ENCODE measurements around the gene MYO1C.

DNA sequence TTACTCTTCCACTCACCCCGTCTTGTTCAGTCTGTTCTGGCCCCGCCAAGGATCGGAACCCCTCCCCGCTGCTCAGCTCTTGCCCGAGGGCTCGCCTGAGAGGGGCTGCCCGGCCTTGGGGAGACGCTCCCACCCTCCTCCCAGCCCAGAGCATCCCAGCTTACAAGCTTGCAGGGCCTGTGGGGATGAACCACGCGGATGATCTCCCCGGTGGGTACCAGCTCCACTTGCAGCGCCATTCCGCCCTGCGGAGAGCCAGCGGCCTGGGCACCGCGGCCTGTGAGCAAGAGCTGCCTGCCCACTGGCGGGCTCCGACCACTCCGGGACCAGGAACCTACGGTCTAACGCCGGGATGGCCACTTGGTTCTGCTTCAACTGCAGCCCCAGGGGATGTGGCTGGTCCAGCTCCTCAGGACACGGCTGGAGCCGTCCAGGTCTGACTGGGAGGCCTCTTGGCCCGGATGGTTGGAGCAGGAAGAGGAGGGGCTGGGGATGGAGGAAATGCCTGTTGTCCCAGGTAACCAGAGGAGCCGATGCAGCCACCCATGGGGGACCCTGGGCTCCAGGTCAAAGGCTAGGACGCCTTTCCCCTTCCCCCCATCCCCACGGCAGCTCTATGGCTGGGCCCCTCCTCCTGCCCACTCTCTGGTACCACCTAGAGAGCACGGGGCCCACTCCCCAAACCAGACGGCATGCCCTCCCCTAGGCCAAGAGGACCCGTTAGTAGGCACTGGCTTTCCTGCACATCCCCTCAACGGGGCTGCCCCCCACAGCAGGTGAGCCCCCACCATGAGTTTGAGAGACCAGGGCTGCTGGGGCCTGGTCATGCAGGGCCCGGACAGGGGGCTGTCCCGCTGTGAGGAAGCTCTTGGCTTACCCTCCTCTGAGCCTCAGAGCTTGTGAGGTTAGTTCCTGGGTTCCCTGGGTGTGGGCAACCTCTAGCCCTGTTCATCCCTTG lies at the start of gene MYO1C:
- TF ChIP-seq, protein P1, sequence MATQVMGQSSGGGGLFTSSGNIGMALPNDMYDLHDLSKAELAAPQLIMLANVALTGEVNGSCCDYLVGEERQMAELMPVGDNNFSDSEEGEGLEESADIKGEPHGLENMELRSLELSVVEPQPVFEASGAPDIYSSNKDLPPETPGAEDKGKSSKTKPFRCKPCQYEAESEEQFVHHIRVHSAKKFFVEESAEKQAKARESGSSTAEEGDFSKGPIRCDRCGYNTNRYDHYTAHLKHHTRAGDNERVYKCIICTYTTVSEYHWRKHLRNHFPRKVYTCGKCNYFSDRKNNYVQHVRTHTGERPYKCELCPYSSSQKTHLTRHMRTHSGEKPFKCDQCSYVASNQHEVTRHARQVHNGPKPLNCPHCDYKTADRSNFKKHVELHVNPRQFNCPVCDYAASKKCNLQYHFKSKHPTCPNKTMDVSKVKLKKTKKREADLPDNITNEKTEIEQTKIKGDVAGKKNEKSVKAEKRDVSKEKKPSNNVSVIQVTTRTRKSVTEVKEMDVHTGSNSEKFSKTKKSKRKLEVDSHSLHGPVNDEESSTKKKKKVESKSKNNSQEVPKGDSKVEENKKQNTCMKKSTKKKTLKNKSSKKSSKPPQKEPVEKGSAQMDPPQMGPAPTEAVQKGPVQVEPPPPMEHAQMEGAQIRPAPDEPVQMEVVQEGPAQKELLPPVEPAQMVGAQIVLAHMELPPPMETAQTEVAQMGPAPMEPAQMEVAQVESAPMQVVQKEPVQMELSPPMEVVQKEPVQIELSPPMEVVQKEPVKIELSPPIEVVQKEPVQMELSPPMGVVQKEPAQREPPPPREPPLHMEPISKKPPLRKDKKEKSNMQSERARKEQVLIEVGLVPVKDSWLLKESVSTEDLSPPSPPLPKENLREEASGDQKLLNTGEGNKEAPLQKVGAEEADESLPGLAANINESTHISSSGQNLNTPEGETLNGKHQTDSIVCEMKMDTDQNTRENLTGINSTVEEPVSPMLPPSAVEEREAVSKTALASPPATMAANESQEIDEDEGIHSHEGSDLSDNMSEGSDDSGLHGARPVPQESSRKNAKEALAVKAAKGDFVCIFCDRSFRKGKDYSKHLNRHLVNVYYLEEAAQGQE (IDR thresholded peaks at IDR 0.05; ENCODE audit: borderline replicate concordance), result no peak
- TF ChIP-seq EP300 (conservative IDR thresholded peaks at IDR 0.05; ENCODE audit: poor library complexity, severe bottlenecking), result no peak
- TF ChIP-seq, protein P2, sequence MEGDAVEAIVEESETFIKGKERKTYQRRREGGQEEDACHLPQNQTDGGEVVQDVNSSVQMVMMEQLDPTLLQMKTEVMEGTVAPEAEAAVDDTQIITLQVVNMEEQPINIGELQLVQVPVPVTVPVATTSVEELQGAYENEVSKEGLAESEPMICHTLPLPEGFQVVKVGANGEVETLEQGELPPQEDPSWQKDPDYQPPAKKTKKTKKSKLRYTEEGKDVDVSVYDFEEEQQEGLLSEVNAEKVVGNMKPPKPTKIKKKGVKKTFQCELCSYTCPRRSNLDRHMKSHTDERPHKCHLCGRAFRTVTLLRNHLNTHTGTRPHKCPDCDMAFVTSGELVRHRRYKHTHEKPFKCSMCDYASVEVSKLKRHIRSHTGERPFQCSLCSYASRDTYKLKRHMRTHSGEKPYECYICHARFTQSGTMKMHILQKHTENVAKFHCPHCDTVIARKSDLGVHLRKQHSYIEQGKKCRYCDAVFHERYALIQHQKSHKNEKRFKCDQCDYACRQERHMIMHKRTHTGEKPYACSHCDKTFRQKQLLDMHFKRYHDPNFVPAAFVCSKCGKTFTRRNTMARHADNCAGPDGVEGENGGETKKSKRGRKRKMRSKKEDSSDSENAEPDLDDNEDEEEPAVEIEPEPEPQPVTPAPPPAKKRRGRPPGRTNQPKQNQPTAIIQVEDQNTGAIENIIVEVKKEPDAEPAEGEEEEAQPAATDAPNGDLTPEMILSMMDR (IDR thresholded peaks at IDR 0.05; ENCODE audit: poor library complexity, severe bottlenecking), result no peak
- TF ChIP-seq POLR2AphosphoS5 (IDR thresholded peaks at IDR 0.05), result no peak

All from neural cell (in vitro differentiated cells).